Hepatocyte (in vitro differentiated cells): Measurements from ENCODE around the gene HOXD8.

Experiments used
- EZH2 ChIP-seq: fragments of 200-600 bp; sonication (generic); IDR thresholded peaks from 2 replicates; pipeline ENCODE4 v1.6.1; 2016; ENCODE audit warnings: antibody characterized with exemption, mild to moderate bottlenecking, borderline replicate concordance
- EZH2phosphoT487 ChIP-seq: fragments of 200-600 bp; sonication (generic); IDR thresholded peaks from one replicate; pipeline ENCODE4 v1.6.1; 2018; ENCODE audit warnings: antibody characterized with exemption, mild to moderate bottlenecking, low read depth, moderate library complexity; ENCODE audit not compliant: unreplicated experiment, severe bottlenecking
- TF ChIP-seq, protein P1 (sequence below): fragments of 200-600 bp; sonication (generic); IDR thresholded peaks from 2 replicates; pipeline ENCODE4 v1.5.1; 2016; ENCODE audit warnings: antibody characterized with exemption, mild to moderate bottlenecking; ENCODE audit not compliant: poor library complexity

- TF ChIP-seq, protein P1, sequence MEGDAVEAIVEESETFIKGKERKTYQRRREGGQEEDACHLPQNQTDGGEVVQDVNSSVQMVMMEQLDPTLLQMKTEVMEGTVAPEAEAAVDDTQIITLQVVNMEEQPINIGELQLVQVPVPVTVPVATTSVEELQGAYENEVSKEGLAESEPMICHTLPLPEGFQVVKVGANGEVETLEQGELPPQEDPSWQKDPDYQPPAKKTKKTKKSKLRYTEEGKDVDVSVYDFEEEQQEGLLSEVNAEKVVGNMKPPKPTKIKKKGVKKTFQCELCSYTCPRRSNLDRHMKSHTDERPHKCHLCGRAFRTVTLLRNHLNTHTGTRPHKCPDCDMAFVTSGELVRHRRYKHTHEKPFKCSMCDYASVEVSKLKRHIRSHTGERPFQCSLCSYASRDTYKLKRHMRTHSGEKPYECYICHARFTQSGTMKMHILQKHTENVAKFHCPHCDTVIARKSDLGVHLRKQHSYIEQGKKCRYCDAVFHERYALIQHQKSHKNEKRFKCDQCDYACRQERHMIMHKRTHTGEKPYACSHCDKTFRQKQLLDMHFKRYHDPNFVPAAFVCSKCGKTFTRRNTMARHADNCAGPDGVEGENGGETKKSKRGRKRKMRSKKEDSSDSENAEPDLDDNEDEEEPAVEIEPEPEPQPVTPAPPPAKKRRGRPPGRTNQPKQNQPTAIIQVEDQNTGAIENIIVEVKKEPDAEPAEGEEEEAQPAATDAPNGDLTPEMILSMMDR: no peak
- TF ChIP-seq EZH2: no peak
- TF ChIP-seq EZH2phosphoT487: peak; percentile 22
Measured at GRCh38 chr2:176100547-176101140, 28.9 kb upstream of the HOXD8 start.
